Activated CD8-positive, alpha-beta memory T cell treated with anti-CD3 and anti-CD28 coated beads for 24 hours (primary cell): ENCODE results near the gene GRID1.
"Not testable (repeated sequence)": the region's sequence is repeated elsewhere in the genome, so short reads cannot be mapped to it uniquely, and the experiment has no call there.

Experiments used
- DNase-seq: peaks from one replicate; pipeline ENCODE4 v3.0.0-alpha.2; 2020

The GRID1 gene

DNA sequence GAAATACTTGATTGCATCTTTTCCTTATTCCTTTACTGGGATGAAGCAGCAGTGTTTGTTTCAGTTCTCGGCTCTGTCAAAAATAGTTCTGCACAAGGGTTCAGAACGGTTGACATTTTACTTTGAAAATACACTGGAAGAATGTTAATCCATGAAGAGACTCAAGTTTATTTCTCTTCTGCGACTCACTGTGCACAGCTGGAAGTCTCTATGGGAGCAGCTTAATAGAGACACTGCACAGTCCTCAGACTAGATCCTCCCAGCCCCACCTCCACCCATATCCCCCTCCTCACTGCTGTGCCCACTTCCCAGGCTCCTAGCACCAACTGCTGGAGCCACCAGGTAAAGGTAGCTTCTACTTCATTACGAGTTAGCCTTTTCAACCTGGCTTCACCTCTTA is 517.8 kb downstream of the GRID1 start:
- DNase-seq, result no peak

DNA sequence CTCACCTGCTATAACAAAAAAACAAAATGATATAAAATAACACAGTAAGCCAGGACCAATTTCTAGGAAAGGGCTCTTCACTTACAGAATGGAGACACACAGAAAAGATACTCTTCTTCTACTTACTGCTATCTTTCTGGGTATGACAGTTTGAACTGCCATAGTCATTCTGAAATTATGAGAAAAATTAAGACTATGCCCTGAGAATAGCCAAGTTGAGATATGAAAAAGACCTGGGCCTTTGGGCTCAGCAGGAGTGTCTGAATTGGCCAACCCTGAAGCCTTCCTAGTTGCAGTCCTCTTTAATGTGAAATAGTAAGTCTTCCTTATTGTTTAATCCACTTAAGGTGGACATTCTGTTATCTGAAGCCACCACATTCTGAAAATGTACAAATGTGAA is 519.5 kb downstream of the GRID1 start:
- no peak for DNase-seq

DNA sequence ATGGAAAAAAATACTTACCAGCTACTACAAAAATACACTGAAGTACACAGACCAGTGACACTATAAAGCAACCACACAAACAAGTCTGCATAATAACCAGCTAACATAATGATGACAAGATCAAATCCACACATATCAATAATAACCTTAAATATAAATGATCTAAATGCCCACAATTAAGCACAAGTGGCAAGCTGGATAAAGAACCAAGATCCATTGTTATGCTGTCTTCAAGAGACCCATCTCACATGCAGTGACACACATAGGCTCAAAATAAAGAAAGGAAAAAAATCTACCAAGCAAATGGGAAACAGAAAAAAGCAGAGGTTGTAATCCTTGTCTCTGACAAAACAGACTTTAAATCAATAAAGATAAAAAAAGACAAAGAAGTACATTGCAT is 527.9 kb downstream of the GRID1 start:
- DNase-seq, result not testable (repeated sequence)

DNA sequence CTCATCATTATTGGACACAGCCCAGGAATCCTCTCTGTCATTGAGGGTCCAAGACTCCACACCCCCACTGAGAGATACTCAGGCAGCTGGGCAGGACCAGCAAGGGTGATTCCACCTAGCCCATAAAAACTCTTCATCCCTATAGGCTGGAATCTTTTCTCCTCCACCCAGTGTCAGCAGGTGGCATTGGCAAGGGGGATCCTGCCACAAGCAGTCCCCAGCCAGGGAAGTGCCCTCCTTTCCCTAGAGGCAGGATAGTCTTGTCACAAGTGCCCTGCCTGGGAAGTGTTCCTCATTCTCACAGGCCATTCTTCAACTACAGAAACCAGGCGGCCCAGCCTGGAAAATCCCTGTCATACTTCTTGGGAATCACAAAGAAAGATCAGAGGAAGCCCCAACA is 533.6 kb downstream of the GRID1 start:
- DNase-seq, result no peak

DNA sequence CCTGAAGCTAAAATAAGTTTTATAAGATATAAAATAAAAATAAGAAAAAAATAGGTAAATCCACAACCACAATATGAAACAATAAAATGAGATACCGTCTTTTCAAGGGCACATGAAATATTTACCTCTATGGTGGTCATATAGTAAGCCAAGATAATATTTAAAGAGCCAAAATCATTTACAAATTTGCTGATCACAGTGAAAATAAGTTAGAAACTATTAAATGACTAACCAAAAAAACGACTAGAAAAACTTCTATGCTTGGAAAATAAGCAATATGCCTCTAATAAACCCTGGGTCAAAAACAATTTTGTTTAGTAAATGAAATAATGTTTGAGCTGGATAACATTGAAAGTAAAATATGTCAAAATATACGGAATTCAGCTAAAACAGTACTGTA is 535.2 kb downstream of the GRID1 start:
- DNase-seq, result no peak

DNA sequence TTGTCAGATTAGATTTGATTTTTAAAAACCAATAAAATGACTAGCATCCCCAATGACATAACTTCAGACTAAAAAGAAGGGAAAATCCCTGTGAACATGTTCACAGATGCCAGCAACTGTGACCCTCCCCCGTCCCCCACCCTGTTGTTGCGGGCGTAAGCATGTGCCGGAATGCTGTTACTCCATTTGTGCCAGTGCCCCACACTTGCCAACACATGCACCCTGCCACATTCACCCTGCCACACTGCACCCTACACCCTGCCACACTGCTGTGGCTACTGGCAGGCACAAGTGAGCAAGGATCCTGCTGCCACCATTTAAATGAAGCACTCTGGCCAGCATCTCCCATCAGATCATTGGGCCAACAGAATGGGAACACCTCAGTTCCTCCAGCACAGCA is 540.2 kb downstream of the GRID1 start:
- DNase-seq, result no peak

DNA sequence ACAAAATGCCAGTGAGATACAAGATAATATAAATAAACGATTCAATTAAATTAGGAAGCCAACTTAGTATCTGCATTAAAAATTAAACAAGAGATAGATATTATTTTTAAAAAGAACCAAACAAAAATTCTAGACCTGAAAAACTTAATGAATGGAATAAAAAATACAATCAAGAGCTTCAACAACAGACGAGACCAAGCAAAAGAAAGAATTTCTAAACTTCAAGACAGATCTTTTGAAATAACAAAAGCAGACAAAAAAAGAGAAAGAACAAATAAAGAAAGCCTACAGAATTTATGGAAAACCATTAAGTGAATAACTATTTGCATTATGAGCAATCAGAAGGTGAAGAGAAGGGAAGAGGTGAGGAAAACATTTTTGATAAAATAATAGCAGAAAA is 555.2 kb downstream of the GRID1 start:
- no peak for DNase-seq

DNA sequence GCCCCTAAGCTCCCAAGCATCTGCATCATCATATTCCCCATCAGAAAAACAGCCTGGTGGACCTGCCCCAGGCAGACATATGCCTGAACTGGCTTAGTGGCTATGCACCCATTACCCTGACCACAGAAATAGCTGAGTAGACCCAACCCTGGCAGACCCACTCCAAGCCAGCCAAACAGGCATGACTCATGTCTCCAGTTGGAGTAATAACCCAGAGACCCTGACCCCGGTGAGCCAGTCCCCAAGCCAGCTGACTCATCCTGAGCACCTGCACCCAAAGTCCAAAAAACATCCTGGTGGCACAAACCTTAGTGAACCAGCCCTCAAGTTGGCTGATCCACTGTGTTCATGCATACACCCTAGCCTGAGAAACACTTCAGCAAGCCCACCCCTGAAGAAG is 555.9 kb downstream of the GRID1 start:
- DNase-seq, result no peak

DNA sequence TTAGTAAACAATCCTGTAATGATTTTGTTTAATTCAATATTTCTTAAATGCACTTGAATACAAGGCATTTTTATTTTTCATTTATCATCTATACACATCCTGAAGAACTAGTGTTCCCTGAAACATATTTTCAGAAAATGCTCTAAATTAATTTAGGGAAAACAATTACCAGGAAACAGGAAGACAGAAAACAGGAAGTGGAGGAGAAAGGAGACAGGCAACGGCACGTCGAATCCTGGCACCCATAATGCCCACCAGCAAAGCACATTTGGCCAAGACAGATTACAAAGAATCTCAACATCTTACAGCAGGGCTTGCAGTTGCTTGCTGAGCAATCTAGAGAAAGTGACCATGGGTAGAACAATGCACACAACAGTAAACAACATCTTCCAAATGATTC is 571.1 kb downstream of the GRID1 start:
- no peak for DNase-seq

DNA sequence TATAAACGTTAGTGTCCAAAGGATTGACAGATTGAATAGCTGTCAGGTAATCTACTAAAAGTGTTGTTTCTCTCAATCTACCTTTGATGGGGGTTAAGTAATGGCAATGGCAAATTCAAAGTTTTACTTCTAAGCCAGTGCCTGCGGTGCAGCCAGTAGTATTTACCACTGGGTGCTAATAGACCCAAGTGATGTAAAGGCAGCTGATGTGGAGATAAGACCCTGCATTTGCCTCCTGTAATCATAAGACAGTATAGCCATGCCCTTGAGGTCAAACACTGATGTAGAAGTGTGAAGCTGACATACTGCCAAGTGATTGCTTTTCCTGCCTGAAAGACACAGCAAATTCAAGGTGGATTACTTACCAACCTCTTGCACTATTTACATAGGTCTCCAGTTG is 572.0 kb downstream of the GRID1 start:
- DNase-seq, result no peak

DNA sequence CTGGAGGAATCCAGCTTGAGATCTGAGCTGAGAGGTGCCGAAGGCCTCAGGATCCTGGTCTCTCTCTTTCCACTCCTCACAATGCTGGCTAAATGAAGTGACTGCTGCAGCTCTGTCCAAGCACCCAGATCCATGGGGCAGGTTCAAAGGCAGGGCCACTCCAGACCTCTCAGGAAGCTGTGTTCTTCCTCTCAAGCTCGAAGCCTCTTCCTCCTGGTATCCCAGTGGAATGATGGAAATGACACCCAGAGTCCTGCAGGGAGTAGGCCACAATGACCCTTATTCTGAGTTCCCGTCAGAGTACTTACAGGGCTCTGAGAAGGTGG is 574.1 kb downstream of the GRID1 start:
- no peak for DNase-seq

DNA sequence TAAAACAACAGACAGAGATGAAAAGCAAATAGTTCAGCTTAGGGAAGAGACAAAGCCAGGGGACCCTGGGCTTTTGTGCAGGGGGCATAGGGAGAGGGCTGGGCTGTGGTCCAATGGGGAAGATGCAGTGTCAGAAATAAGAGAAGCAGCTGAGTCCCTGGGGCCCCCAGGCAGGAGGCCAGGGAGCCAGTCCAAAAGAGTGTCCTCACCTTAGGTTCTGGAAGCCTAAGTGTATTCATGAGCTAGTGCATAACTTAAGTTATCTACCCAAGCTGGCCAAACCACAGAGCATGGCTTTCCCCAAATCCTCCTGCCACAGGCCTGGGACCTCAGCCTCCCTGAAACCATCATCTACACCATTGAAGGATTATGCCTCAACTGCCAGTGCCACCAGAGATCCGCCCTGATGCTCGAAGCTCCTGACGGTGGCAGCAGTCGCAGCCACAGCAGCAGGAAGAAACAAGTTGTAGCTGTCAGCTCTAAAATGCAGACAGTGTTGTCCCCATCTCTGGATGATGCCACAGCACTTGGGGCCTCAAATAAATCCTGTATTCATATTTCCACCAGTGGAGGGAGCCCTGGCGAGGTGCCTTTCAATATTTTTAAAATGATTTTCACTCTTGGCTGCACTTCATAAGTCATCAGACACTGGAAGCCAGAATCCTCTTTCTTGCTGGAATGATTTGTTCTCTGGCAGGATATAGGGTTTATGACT is 574.6 kb downstream of the GRID1 start:
- DNase-seq, result no peak

DNA sequence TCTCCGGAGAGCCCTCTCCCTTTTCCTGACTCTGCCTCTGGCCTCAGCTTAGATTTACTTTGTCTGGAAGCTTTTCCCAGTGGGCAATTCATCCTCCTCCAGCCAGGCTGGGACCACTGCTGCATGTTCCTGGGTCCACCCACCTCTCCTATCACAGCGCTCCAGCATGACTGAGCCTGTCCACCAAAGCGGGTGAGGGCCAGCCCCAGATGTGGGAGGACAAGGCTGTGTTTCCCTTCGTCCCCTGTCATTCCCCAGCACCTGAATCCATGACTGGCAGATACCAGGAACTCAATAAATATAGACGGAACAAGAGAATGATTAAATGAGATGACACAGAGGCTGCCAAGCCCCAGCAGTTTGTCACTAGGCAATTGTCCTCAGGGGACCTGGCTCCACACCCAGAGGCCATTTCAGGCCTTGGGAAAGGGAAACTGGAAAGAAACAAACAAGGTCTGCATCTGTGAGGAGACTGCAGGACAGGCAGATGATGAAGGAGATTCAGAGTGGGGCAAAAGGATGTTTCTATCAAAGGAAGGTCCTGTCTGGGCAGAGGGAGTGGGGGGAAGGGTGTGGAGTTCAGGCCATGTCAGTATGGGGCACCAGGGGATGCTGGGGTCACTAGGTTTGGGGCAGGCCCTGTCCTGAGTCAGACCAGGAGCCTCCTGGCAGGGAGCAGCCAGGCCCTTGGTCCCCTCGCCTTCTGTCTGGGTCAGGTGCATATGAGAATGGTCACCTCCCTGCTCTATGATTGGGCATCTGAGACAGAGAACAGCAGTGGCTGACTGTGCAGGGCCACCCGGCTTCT is 576.4 kb downstream of the GRID1 start:
- no peak for DNase-seq

DNA sequence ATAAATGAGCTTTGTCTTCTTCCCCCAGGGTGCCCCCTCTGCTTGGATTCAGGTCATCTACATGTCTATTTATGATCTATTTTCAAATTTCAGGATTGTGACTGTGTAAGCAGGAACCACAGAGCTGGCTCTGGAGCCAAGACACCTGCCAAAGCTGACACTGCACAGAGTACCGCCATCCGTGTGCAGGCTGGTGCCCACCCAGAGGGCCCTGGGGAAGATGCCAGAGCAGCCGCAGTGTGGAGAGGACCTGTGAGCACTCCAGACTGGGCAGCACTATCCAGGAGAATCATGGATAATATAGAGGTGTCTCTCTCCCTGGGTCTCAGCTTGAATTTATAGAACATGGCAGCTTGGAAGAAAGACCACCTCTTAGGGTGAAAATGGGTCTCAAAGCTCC is 577.5 kb downstream of the GRID1 start:
- DNase-seq, result no peak

DNA sequence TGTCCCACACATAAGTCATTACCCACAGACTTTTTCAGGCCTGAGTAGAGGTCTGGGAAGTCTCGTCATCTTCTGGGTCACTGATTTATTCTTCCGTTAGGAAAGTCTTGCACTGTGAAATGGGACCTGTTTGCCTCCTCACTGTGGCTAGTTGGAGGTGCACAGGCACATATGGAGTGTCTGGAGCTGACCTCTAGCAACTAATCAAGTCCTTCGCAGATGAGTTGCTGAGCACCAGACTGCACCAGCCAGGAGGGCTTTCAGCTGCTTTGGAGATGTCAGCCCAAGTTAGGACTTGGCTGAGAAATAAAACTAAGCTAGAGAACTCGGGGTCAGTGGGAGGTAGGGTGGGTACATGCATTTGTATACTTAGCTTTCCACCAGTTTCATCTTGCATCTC is 578.0 kb downstream of the GRID1 start:
- DNase-seq, result no peak

DNA sequence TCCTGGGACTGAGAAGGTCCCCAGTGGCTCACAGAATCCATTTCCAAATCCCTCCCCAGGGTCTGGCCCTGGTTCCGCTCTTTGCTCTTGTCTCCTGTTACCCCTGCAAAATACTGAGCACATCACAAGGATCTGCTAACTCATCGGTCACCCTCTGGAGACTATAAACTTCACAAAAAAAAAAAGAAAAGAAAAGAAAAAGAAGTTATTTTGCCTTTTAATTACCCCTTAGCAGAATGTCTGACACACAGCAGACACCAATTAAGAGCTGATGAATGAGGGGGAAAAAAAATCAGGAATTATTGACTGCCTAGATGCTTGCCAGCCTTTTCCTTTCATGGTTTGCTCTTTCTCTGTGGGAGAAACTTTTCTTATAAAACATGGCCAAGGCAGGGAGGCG is 578.7 kb downstream of the GRID1 start:
- DNase-seq, result no peak

DNA sequence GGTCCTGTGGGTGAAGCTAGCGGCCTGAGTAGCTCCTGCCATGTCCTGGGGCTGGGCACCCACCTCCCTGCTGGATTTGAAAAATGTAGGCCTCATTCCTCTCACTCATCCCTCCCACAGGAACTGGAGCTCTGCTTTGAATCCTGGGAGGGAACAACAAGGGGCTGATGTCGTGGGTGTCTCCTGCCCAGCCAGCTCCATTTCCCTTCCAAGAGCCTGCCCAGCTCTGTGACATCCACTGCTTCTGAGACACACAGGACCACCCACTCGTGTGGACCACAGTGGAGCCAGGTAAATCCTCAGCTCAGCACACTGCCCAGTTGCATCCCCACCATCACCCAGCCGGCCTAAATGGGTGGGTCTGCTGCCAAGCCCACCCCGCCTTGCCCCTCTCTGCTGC is 579.2 kb downstream of the GRID1 start:
- DNase-seq, result no peak

DNA sequence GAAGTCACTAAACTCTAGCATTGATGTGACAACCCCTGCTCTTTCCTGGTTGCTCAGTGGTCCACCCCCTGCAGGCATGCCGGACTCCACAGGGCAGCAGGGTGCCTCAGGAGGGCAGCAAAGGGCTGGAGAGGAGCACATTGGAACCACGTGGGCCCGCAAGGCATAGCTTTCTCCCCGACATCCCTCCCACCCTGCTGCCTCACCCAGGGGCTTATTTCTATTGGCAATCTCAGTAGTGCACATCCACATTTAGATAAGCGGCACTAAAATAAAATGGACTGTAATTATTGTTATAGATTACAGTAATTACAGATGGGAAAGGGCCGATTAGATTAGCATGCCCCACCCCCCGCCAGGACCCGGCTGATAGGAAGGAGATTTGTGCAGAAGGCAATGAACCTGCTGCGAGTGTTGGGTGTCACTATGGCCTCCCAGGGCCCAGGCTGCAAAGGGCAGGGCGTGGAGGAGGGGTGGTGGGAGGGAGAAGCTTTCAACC is 580.1 kb downstream of the GRID1 start:
- DNase-seq, result no peak

DNA sequence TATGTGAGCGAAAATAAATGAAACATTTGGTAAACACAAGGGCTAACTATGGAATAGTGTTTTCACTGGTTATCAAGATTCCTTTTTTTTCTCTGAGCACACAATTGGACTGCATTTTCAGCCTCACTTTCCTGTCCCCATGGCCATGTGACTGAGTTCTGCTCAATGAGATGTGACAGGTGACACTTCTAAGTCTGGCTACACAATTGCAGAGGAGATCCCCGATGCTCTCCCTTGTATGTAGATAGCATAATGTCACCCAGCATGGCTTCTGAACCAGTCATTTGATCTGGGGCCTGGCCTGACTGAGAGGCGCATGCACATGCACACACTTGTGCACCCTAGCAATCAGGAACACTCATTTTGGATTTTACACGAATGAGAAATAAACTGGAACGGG is 581.8 kb downstream of the GRID1 start:
- DNase-seq, result no peak

DNA sequence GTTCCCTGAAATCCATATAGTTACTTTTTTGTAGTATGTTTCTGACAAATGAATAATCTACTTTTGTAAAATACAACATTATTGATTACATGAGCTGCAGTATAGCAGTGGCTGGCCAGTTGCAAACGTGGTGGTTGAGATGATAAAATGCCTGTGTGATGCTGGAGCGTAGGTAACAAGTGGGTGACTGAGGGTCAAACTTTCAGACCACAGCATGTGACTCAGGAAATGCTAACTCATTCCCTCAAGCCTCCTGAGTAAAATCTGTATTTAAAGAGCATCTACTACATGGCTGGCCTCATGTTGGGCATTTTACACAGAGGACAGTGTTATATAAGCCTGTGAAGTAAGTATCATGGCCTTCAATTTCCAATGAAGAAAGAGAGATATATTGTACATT is 585.2 kb downstream of the GRID1 start:
- no peak for DNase-seq

DNA sequence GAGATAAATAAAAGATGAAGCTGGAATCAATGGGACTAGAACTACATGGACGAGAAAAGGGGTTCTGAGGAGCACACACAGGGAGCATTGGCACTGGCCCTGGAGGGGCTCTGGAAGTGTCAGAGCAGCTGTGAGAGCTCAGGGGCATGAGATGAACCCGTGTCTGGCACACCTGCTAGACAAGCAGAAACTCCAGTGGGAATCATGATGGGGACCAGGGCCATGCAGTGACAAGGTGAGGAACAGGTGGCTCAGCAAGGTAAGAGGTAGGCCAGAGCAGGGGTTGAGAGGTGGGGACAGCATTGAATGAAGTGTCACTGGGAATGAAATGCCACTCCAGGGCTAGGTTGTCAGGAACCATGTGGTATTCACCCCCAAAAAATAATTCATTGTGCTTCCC is 588.5 kb downstream of the GRID1 start:
- DNase-seq, result no peak

DNA sequence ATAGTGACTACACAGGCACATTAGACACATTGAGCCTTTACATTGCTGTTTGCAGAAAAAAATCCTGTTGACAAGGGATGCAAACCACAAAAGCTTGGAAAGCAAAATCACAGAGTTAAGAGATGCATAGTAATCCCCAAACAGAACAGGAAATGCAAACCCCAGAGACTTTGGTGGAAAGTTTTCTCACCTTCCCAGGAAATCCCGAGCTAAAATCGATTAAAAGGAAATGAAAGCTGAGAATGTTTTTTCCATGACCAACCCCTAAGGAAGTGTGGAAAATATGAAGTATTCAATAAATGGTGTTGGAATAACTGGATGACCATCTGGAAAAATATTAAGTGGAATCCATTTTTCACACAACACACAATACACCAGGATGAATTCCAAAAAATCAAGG is 598.7 kb downstream of the GRID1 start:
- no peak for DNase-seq

DNA sequence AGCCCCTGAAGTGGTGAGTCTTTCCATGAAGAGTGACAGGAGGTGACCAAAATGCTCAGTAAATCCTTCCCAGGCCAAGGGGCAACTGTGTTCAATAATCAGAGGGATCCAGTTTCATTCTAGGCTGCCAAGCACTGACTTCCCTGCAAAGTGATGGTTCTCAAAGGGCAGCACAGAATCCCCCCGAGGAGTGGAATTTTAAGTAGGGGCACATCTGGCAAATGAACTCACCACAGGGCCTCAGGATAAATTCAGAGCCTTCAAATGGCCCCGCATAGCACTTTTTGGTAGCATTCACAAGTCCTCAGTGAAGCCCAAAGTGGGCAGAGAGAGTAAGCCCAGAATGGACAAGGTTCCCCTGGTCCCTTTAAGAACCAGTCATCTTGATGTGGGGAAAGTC is 602.5 kb downstream of the GRID1 start:
- DNase-seq, result no peak

DNA sequence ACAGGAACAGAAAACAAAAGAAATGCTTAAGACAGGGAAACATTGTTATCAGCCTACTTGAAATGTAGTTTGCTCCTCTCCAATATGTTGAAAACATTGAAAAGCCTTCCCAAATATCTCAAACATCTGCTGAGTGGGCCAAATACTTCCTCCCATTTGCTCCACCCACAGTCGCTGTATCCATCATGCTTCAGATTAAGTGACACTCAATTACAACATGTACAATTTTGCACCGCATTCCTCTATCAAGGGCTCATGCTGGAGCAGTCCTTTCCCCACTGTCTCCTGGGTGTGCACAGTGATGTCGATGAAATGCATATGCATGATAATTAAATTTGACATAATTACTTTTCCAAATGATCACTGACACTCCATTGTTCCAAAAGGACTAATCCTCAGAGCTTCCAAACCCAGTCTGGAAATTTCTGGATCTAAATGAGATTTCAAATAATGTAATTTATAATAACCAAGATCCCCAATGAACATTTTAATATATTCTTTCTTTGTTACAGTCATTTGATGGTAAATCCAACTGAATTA is 604.6 kb downstream of the GRID1 start:
- DNase-seq, result no peak
